ENCODE results near the gene C3orf20. TPM values are rescaled to one million over a fixed set of nuclear protein-coding genes. Genes with fewer than 3 reads are reported as not detected.

C3orf20 gene
- total and polyA plus RNA-seq, 2 experiments from 2014 or later: not detected

- Mint-ChIP-seq H3K4me3 (no peak overlapping the region), H3K36me3 (ENCODE audit: low read depth) (no peaks in the 10 kb centered on the region), H3K4me1 (peaks cover 16% of the 10 kb centered on the region; the same call in 2 of the 3 replicates), H3K27me3 (ENCODE audit: insufficient read depth, low read depth, poor library complexity) (peaks cover 10% of the 10 kb centered on the region), H3K9me3 (no peaks in the 10 kb centered on the region; the same call in 2 of the 3 replicates), H3K27ac (no peak overlapping the region)
- no peak overlapping the region for H3K4me3 ChIP-seq
- no peak overlapping the region for H2AFZ ChIP-seq
- DNase-seq (ENCODE audit: low spot score): no peak
- no peaks in the 10 kb centered on the region for H3K27me3 ChIP-seq (ENCODE audit: insufficient read depth)
- no peak overlapping the region for H3K4me2 ChIP-seq
- H3F3A ChIP-seq (replicated peaks; ENCODE audit: low read depth): no peaks in the 10 kb centered on the region
- H3K36me3 ChIP-seq (ENCODE audit: insufficient read depth): no peaks in the 10 kb centered on the region
- H3K4me1 ChIP-seq (ENCODE audit: insufficient read depth): peaks cover 6% of the 10 kb centered on the region
- H4K20me1 ChIP-seq (replicated peaks; ENCODE audit: insufficient read depth): no peaks in the 10 kb centered on the region
- H3K79me2 ChIP-seq (replicated peaks; ENCODE audit: insufficient read depth): no peaks in the 10 kb centered on the region
- no peak for ATAC-seq
- H3K9me2 ChIP-seq (ENCODE audit: insufficient read depth): no peaks in the 10 kb centered on the region
- no peak overlapping the region for H3K27ac ChIP-seq (ENCODE audit: low read depth)
- TF ChIP-seq EZH2phosphoT487 (IDR thresholded peaks at IDR 0.05; ENCODE audit: unreplicated experiment) (no peak), ZNF114 (CRISPR knock-in tag; IDR thresholded peaks at IDR 0.05) (no peak), ZNF462 (CRISPR knock-in tag; IDR thresholded peaks at IDR 0.05) (no peak), CREB1 (CRISPR knock-in tag; IDR thresholded peaks at IDR 0.05; ENCODE audit: low read depth) (no peak)
- TF ChIP-seq, protein P1, sequence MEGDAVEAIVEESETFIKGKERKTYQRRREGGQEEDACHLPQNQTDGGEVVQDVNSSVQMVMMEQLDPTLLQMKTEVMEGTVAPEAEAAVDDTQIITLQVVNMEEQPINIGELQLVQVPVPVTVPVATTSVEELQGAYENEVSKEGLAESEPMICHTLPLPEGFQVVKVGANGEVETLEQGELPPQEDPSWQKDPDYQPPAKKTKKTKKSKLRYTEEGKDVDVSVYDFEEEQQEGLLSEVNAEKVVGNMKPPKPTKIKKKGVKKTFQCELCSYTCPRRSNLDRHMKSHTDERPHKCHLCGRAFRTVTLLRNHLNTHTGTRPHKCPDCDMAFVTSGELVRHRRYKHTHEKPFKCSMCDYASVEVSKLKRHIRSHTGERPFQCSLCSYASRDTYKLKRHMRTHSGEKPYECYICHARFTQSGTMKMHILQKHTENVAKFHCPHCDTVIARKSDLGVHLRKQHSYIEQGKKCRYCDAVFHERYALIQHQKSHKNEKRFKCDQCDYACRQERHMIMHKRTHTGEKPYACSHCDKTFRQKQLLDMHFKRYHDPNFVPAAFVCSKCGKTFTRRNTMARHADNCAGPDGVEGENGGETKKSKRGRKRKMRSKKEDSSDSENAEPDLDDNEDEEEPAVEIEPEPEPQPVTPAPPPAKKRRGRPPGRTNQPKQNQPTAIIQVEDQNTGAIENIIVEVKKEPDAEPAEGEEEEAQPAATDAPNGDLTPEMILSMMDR (conservative IDR thresholded peaks at IDR 0.05; ENCODE audit: low read depth in 2 of 2): no peak
These were observed 113.7 kb downstream of the C3orf20 start for GRCh38 chr3:14788644-14789043.
